ENCODE data around the gene PCDH10. TPM values are rescaled to one million over a fixed set of nuclear protein-coding genes. Genes with fewer than 3 reads are reported as not detected.
A peak's percentile ranks its signal among the peaks of the same experiment; 100 is the strongest.

The PCDH10 gene
- total and polyA plus RNA-seq, 2 donors from 2014 or later: 0.69 to 5.5 TPM

DNA sequence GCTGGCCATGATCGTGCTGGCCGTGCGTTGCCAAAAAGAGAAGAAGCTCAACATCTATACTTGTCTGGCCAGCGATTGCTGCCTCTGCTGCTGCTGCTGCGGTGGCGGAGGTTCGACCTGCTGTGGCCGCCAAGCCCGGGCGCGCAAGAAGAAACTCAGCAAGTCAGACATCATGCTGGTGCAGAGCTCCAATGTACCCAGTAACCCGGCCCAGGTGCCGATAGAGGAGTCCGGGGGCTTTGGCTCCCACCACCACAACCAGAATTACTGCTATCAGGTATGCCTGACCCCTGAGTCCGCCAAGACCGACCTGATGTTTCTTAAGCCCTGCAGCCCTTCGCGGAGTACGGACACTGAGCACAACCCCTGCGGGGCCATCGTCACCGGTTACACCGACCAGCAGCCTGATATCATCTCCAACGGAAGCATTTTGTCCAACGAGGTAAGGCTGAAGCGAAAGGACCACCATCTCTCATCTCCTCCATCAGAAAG is 3.3 kb downstream of the PCDH10 start:
- peaks cover 3 to 21% (median 13%) of the 10 kb centered on the region in 3 donors for H3K4me1 ChIP-seq (ENCODE audit: control insufficient read depth in 2 of 3, insufficient read depth in 2 of 3, low read depth in 1 of 3, low read length in 3 of 3)
- peaks cover 17% of the 10 kb centered on the region for H3K27me3 ChIP-seq (ENCODE audit: control insufficient read depth, insufficient read depth, low read length)
- no peaks in the 10 kb centered on the region for H3K36me3 ChIP-seq (ENCODE audit: control insufficient read depth in 2 of 3, insufficient read depth in 3 of 3, low read length in 3 of 3)
- intact Hi-C loops (cut with DNase I): no loop called here
- FAIRE-seq: no peak
- H3K9me3 ChIP-seq (ENCODE audit: control insufficient read depth in 2 of 3, insufficient read depth in 1 of 3, low read length in 3 of 3): no peaks in the 10 kb centered on the region
- peak overlapping the region; percentile 37 to 88 (median 62) for H3K4me3 ChIP-seq (ENCODE audit: low read length in 3 of 3)
- H3K27ac ChIP-seq (ENCODE audit: low read depth in 2 of 2, low read length in 2 of 2): peak overlapping the region in 1 of 2 donors; percentile 29
- TF ChIP-seq, protein P1, sequence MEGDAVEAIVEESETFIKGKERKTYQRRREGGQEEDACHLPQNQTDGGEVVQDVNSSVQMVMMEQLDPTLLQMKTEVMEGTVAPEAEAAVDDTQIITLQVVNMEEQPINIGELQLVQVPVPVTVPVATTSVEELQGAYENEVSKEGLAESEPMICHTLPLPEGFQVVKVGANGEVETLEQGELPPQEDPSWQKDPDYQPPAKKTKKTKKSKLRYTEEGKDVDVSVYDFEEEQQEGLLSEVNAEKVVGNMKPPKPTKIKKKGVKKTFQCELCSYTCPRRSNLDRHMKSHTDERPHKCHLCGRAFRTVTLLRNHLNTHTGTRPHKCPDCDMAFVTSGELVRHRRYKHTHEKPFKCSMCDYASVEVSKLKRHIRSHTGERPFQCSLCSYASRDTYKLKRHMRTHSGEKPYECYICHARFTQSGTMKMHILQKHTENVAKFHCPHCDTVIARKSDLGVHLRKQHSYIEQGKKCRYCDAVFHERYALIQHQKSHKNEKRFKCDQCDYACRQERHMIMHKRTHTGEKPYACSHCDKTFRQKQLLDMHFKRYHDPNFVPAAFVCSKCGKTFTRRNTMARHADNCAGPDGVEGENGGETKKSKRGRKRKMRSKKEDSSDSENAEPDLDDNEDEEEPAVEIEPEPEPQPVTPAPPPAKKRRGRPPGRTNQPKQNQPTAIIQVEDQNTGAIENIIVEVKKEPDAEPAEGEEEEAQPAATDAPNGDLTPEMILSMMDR (IDR thresholded peaks at IDR 0.05; ENCODE audit: borderline replicate concordance, extremely low read depth, insufficient read depth): no peak
- peak in 3 of 5 donors; percentile 39 to 57 (median 52) for DNase-seq
- H3K9ac ChIP-seq (ENCODE audit: low read length in 3 of 3): peak overlapping the region in 2 of 3 donors; percentile 2 to 15

DNA sequence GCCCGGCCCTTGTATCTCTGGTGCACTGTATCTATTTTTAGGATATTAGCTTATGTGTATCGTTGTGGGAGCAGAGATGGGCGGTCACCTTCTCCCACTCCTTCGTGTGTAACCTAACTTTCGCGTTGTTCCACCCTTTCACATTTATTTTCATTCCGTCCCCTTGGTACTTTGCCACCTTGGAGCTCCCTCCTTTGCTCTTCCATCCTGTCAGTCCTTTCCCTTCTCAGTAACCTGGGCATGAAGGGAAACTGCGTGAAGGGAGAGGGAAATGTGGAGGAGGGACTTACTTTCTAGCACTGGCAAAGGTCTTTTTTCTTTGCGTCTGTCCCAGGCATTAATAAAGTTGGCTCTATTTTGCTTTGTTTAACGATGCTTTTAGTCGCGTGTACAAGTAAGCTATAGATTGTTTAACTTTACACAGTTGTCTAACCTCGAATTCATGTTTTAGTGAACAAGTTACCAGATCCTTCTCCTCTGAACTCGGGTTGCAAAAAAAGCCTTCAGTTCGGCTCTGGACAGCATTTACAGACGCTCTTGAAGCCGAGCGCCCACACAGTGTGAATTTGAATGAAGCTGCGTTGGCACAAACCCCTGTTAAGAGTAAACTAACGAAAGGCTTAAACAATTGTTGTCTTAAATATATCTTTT is 3.9 kb downstream of the PCDH10 start:
- intact Hi-C loops (cut with DNase I): no loop called here
- TF ChIP-seq, protein P1 (IDR thresholded peaks at IDR 0.05; ENCODE audit: borderline replicate concordance, extremely low read depth, insufficient read depth): no peak

DNA sequence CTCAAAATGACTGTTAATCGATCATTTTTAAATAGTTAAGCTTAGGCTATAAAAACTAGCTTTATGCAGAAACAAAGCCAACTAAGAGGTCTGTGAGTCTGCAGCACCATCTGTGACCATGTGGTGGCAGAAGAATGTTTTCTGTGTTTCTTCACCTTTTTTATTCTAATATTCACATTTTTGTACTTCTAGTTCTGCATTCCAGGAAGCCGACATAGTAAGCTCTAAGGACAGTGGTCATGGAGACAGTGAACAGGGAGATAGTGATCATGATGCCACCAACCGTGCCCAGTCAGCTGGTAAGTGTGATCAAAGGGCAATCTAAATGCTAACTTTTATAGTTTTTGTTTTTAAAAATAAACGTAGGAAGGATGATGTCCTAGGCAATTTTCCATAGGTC is 5.6 kb downstream of the PCDH10 start:
- H3K9me3 ChIP-seq (ENCODE audit: control insufficient read depth in 2 of 3, insufficient read depth in 1 of 3, low read length in 3 of 3): no peaks in the 10 kb centered on the region
- H3K27ac ChIP-seq (ENCODE audit: low read depth in 2 of 2, low read length in 2 of 2): no peak overlapping the region
- FAIRE-seq (no peak), DNase-seq (peak in 4 of 5 donors; percentile 14 to 64 (median 39))
- intact Hi-C loops (cut with DNase I): no loop called here
- no peaks in the 10 kb centered on the region for H3K36me3 ChIP-seq (ENCODE audit: control insufficient read depth in 2 of 3, insufficient read depth in 3 of 3, low read length in 3 of 3)
- H3K4me1 ChIP-seq (ENCODE audit: control insufficient read depth in 2 of 3, insufficient read depth in 2 of 3, low read depth in 1 of 3, low read length in 3 of 3): peaks cover 0 to 15% (median 13%) of the 10 kb centered on the region in 3 donors
- TF ChIP-seq, protein P1 (IDR thresholded peaks at IDR 0.05; ENCODE audit: borderline replicate concordance, extremely low read depth, insufficient read depth): peak; percentile 38
- H3K27me3 ChIP-seq (ENCODE audit: control insufficient read depth, insufficient read depth, low read length): peaks cover 15% of the 10 kb centered on the region
- no peak overlapping the region for H3K9ac ChIP-seq (ENCODE audit: low read length in 3 of 3)
- H3K4me3 ChIP-seq (ENCODE audit: low read length in 3 of 3): no peak overlapping the region

More for the DNA sequence above, 3.9 kb downstream of the PCDH10 start:
- DNase-seq (peak in 3 of 5 donors; percentile 9 to 54 (median 39)), FAIRE-seq (no peak)
- Histone ChIP-seq H3K9me3 (ENCODE audit: control insufficient read depth in 2 of 3, insufficient read depth in 1 of 3, low read length in 3 of 3) (no peaks in the 10 kb centered on the region), H3K4me1 (ENCODE audit: control insufficient read depth in 2 of 3, insufficient read depth in 2 of 3, low read depth in 1 of 3, low read length in 3 of 3) (peaks cover 3 to 20% (median 13%) of the 10 kb centered on the region in 3 donors), H3K4me3 (ENCODE audit: low read length in 3 of 3) (peak overlapping the region; percentile 37 to 88 (median 62)), H3K9ac (ENCODE audit: low read length in 3 of 3) (peak overlapping the region in 2 of 3 donors; percentile 2 to 15), H3K36me3 (ENCODE audit: control insufficient read depth in 2 of 3, insufficient read depth in 3 of 3, low read length in 3 of 3) (no peaks in the 10 kb centered on the region), H3K27ac (ENCODE audit: low read depth in 2 of 2, low read length in 2 of 2) (peak overlapping the region in 1 of 2 donors; percentile 54), H3K27me3 (ENCODE audit: control insufficient read depth, insufficient read depth, low read length) (peaks cover 15% of the 10 kb centered on the region)

Data from kidney (tissue), 14 donors.